Hematopoietic multipotent progenitor cell treated with erythropoietin and hydrocortisone succinate and interleukin-3 and kit ligand, for 4 days (in vitro differentiated cells): ENCODE data around the gene HERC4.
"Not testable (repeated sequence)": the region's sequence is repeated elsewhere in the genome, so short reads cannot be mapped to it uniquely, and the experiment has no call there.

Experiments used
- DNase-seq: peaks from one replicate; pipeline ENCODE4 v3.0.0-alpha.2; 2015

HERC4 gene

GRCh38 chr10:67955614-67956013, 119.5 kb downstream of the HERC4 start:
- no peak for DNase-seq

GRCh38 chr10:67943917-67944316, 131.2 kb downstream of the HERC4 start:
- no peak for DNase-seq

GRCh38 chr10:67936416-67936815, 138.7 kb downstream of the HERC4 start:
- no peak for DNase-seq

GRCh38 chr10:67935223-67935622, 139.9 kb downstream of the HERC4 start:
- no peak for DNase-seq

- DNase-seq: no peak
Measured at GRCh38 chr10:67934336-67934735, 140.7 kb downstream of the HERC4 start.

GRCh38 chr10:67933199-67933598, 141.9 kb downstream of the HERC4 start:
- no peak for DNase-seq

- no peak for DNase-seq
Measured at GRCh38 chr10:67926951-67927350, 148.1 kb downstream of the HERC4 start.

GRCh38 chr10:67925449-67926005, 149.6 kb downstream of the HERC4 start:
- no peak for DNase-seq

GRCh38 chr10:67924136-67924535, 150.9 kb downstream of the HERC4 start:
- no peak for DNase-seq

- DNase-seq: no peak
Measured at GRCh38 chr10:67923551-67923950, 151.5 kb downstream of the HERC4 start.

- no peak for DNase-seq
Measured at GRCh38 chr10:67921065-67921464, 154.0 kb downstream of the HERC4 start.

GRCh38 chr10:67917679-67918078, 157.4 kb downstream of the HERC4 start:
- no peak for DNase-seq

GRCh38 chr10:67917169-67917568, 157.9 kb downstream of the HERC4 start:
- DNase-seq: no peak

GRCh38 chr10:67914777-67915340, 160.2 kb downstream of the HERC4 start:
- no peak for DNase-seq

GRCh38 chr10:67912331-67912946, 162.6 kb downstream of the HERC4 start:
- DNase-seq: no peak

GRCh38 chr10:67903581-67903980, 171.5 kb downstream of the HERC4 start:
- no peak for DNase-seq

- no peak for DNase-seq
Measured at GRCh38 chr10:67893637-67894036, 181.4 kb downstream of the HERC4 start.

- DNase-seq: peak; percentile 94
Measured at GRCh38 chr10:67884842-67885670, 190.0 kb downstream of the HERC4 start.

- DNase-seq: peak; percentile 98
Measured at GRCh38 chr10:67884313-67884841, 190.7 kb downstream of the HERC4 start, which contains the start of gene SIRT1. Gene SIRT1, plus strand, starts transcription at chr10:67884656. Its CDS starts 66 bp downstream, at chr10:67884722.

- DNase-seq: peak; percentile 16
Measured at GRCh38 chr10:67883710-67884312, 191.3 kb downstream of the HERC4 start.

GRCh38 chr10:67878133-67878532, 196.9 kb downstream of the HERC4 start:
- DNase-seq: no peak

GRCh38 chr10:67877421-67877820, 197.7 kb downstream of the HERC4 start:
- DNase-seq: not testable (repeated sequence)
